Activated naive CD8-positive, alpha-beta T cell treated with anti-CD3 and anti-CD28 coated beads, Interleukin-2, amount 50 U/mL, for 24 hours (primary cell): ENCODE measurements around the gene PCTP.

Source experiments
- ATAC-seq: fragments of 150-1000 bp; cut with Tn5 transposase; one replicate; pipeline ENCODE4 v1.10.0; 2021
- DNase-seq: peaks from one replicate; pipeline ENCODE4 v3.0.0; 2021
- H3K27ac Mint-ChIP-seq: one replicate; pipeline ENCODE4 v1.8.0; 2021; ENCODE audit warnings: mild to moderate bottlenecking, mixed read lengths
- H3K27me3 Mint-ChIP-seq: one replicate; pipeline ENCODE4 v1.8.0; 2021; ENCODE audit warnings: mixed read lengths
- H3K36me3 Mint-ChIP-seq: one replicate; pipeline ENCODE4 v1.8.0; 2021; ENCODE audit warnings: low read depth, mixed read lengths
- H3K4me1 Mint-ChIP-seq: one replicate; pipeline ENCODE4 v1.8.0; 2021; ENCODE audit warnings: mixed read lengths
- H3K4me3 Mint-ChIP-seq: one replicate; pipeline ENCODE4 v1.8.0; 2021; ENCODE audit warnings: mild to moderate bottlenecking, moderate library complexity, mixed read lengths
- H3K9me3 Mint-ChIP-seq: one replicate; pipeline ENCODE4 v1.8.0; 2021; ENCODE audit warnings: mixed read lengths

The PCTP gene

DNA sequence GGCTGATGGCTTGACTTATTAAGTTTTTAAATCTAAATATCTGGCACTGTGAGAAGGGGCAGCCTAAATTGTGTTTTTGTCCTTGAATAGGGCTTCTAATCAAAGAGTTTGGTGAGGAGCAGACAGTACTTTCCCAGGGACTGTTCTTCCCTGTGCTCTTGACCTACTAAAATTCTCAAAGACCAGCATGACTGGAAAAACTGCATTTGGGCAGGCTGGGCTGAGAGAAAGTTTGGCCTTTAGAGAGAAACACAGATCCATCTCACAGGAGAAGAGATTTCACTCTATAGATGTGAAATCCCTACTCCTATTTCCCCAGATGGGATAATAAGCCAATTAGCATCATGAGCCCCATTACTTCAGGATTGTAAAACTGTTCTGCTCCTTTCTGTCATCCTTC is 7.3 kb downstream of the PCTP start:
- Mint-ChIP-seq H3K9me3 (no peaks in the 10 kb centered on the region), H3K4me1 (no peaks in the 10 kb centered on the region), H3K36me3 (no peaks in the 10 kb centered on the region), H3K4me3 (no peak overlapping the region), H3K27ac (no peak overlapping the region), H3K27me3 (no peaks in the 10 kb centered on the region)
- DNase-seq (no peak), ATAC-seq (no peak)

GRCh38 chr17:55760643-55761355 is 9.9 kb downstream of the PCTP start:
- ATAC-seq, result no peak
- DNase-seq, result no peak
- H3K36me3 Mint-ChIP-seq, result no peaks in the 10 kb centered on the region
- H3K4me3 Mint-ChIP-seq, result no peak overlapping the region
- H3K4me1 Mint-ChIP-seq, result peaks cover 2% of the 10 kb centered on the region
- no peaks in the 10 kb centered on the region for H3K9me3 Mint-ChIP-seq
- no peaks in the 10 kb centered on the region for H3K27me3 Mint-ChIP-seq
- no peak overlapping the region for H3K27ac Mint-ChIP-seq

GRCh38 chr17:55762086-55762858 is 11.4 kb downstream of the PCTP start:
- DNase-seq (no peak), ATAC-seq (no peak)
- Mint-ChIP-seq H3K4me1 (peaks cover 2% of the 10 kb centered on the region), H3K9me3 (no peaks in the 10 kb centered on the region), H3K36me3 (no peaks in the 10 kb centered on the region), H3K27me3 (no peaks in the 10 kb centered on the region), H3K4me3 (no peak overlapping the region), H3K27ac (no peak overlapping the region)

- Mint-ChIP-seq H3K36me3 (no peaks in the 10 kb centered on the region), H3K9me3 (no peaks in the 10 kb centered on the region), H3K4me3 (no peak overlapping the region), H3K4me1 (peaks cover 2% of the 10 kb centered on the region), H3K27ac (no peak overlapping the region), H3K27me3 (no peaks in the 10 kb centered on the region)
- DNase-seq (no peak), ATAC-seq (no peak)
These were observed 13.0 kb downstream of the PCTP start for GRCh38 chr17:55763856-55764255.

- no peaks in the 10 kb centered on the region for H3K36me3 Mint-ChIP-seq
- H3K4me3 Mint-ChIP-seq, result no peak overlapping the region
- no peak for DNase-seq
- no peak overlapping the region for H3K27ac Mint-ChIP-seq
- peaks cover 2% of the 10 kb centered on the region for H3K4me1 Mint-ChIP-seq
- no peaks in the 10 kb centered on the region for H3K27me3 Mint-ChIP-seq
- no peak for ATAC-seq
- H3K9me3 Mint-ChIP-seq, result no peaks in the 10 kb centered on the region
These were observed 13.8 kb downstream of the PCTP start for GRCh38 chr17:55764610-55765009.

- ATAC-seq, result no peak
- no peak overlapping the region for H3K4me3 Mint-ChIP-seq
- DNase-seq, result no peak
- no peaks in the 10 kb centered on the region for H3K9me3 Mint-ChIP-seq
- H3K27me3 Mint-ChIP-seq, result no peaks in the 10 kb centered on the region
- H3K4me1 Mint-ChIP-seq, result peaks cover 2% of the 10 kb centered on the region
- H3K36me3 Mint-ChIP-seq, result no peaks in the 10 kb centered on the region
- no peak overlapping the region for H3K27ac Mint-ChIP-seq
These were observed 14.6 kb downstream of the PCTP start for GRCh38 chr17:55765472-55765871.

DNA sequence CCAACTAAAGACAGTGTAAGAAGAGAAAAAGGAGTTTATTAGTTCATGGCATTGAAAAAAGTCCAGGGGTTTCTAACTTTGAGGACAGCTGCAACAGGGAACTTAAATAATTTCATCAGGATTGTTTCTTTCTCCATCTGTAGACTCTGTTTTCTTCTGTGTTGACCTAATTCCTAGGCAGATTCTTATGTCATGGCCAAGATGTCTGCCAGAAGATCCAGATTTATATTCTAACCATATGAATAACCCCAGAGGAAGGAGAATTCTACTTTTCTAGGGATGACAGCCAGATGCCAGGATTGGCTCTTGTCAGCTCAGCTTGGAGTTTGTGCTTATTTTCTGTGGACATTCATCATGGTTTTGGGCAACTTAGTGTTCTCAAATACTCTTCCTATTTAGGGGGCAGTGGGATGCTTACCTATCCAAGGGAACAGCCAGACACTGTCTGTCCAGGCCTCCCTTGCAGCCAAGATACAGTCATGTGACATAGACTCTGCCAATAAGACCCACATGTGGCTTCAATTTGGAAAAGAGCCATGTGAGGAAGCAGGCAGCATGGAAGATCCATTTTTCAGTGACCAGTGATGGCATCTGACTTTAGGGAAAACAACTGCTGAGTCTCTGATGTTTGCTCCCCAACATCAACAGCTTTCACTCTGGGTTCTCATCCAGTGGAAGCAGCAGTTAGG is 18.2 kb downstream of the PCTP start:
- Mint-ChIP-seq H3K36me3 (peaks cover 11% of the 10 kb centered on the region), H3K27ac (no peak overlapping the region), H3K9me3 (no peaks in the 10 kb centered on the region), H3K27me3 (no peaks in the 10 kb centered on the region), H3K4me1 (no peaks in the 10 kb centered on the region), H3K4me3 (no peak overlapping the region)
- ATAC-seq (no peak), DNase-seq (no peak)

GRCh38 chr17:55769625-55770000 is 18.8 kb downstream of the PCTP start:
- no peak for ATAC-seq
- no peak overlapping the region for H3K27ac Mint-ChIP-seq
- no peaks in the 10 kb centered on the region for H3K4me1 Mint-ChIP-seq
- H3K9me3 Mint-ChIP-seq, result no peaks in the 10 kb centered on the region
- H3K4me3 Mint-ChIP-seq, result no peak overlapping the region
- no peak for DNase-seq
- H3K36me3 Mint-ChIP-seq, result peaks cover 11% of the 10 kb centered on the region
- H3K27me3 Mint-ChIP-seq, result no peaks in the 10 kb centered on the region

GRCh38 chr17:55770196-55770870 is 19.5 kb downstream of the PCTP start:
- Mint-ChIP-seq H3K4me3 (no peak overlapping the region), H3K27me3 (no peaks in the 10 kb centered on the region), H3K27ac (no peak overlapping the region), H3K4me1 (no peaks in the 10 kb centered on the region), H3K9me3 (no peaks in the 10 kb centered on the region), H3K36me3 (peaks cover 11% of the 10 kb centered on the region)
- no peak for ATAC-seq
- no peak for DNase-seq

DNA sequence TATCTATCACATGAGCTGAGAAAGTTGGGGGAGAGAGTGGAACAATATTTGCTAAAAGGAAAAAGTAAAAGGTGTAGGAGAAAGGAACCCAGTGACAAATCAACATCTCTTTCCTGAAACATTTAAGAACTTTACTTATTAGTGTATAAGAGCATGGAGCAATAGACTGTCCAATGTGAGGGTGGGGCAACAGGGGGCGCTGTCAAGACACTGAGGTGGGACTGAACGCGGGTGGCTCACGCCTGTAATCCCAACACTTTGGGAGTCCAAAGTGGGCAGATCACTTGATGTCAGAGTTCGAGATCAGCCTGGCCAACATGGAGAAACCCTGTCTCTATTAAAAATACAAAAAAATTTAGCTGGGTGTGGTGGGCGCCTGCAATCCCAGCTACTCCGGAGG is 21.2 kb downstream of the PCTP start:
- Mint-ChIP-seq H3K4me3 (no peak overlapping the region), H3K36me3 (peaks cover 19% of the 10 kb centered on the region), H3K27me3 (no peaks in the 10 kb centered on the region), H3K9me3 (no peaks in the 10 kb centered on the region), H3K4me1 (no peaks in the 10 kb centered on the region), H3K27ac (no peak overlapping the region)
- DNase-seq (no peak), ATAC-seq (no peak)

DNA sequence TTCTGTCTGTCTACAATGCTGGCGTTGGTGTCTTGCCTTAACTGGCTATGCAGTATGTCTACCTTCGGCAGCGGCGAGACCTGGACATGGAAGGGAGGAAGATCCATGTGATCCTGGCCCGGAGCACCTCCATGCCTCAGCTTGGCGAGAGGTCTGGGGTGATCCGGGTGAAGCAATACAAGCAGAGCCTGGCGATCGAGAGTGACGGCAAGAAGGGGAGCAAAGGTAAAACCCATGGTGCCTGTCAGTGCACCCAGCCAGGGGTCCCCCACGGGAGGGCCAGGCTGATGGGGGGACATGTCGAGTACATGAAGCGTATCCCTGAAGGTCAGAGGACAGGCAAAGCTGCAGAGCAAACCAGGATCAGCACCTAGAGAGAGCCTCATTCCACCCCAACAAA is 22.8 kb downstream of the PCTP start:
- Mint-ChIP-seq H3K27ac (no peak overlapping the region), H3K4me3 (no peak overlapping the region), H3K27me3 (no peaks in the 10 kb centered on the region), H3K36me3 (peaks cover 19% of the 10 kb centered on the region), H3K9me3 (no peaks in the 10 kb centered on the region), H3K4me1 (no peaks in the 10 kb centered on the region)
- no peak for ATAC-seq
- DNase-seq, result no peak

DNA sequence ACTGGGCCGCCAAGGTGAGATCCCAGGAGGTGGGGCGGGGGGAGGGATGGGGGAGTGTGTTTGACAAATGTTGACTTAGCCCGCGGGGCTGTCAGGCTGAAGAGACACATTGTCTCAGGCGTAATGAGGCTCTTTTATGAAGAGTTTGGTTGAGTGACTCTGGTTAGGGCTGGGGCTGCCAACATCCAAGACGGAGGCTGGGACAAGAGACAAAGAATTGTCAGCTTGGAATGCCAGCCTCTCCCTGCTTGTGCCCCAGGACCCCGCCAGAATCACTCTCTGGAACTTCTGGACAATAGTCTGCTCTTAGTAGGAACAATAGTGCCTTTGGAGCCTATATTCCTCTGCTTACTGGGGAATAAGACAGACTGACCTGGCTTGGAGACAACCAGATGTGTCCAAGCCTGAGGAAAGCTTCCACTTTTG is 24.0 kb downstream of the PCTP start:
- Mint-ChIP-seq H3K27ac (no peak overlapping the region), H3K27me3 (no peaks in the 10 kb centered on the region), H3K4me3 (no peak overlapping the region), H3K36me3 (peaks cover 19% of the 10 kb centered on the region), H3K9me3 (no peaks in the 10 kb centered on the region), H3K4me1 (no peaks in the 10 kb centered on the region)
- DNase-seq (no peak), ATAC-seq (no peak)

DNA sequence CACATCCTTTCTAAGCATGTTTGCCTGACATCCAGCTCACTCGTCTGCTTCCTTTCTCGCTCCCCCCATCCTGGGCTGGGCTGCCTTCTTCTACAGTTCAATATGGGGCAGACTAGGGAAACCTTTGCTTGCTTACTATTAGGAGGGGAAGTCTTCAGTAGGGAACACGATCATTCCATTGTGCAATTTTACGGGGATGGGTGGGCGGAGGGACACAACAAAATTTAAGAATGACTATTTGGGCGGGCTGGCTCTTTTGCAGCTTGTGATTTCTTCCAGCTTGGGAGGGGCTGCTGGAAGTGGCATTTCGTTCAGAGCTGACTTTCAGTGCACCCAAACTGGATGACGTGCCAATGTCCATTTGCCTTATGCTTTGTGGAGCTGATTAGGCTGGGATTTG is 25.4 kb downstream of the PCTP start:
- ATAC-seq, result no peak
- no peaks in the 10 kb centered on the region for H3K9me3 Mint-ChIP-seq
- no peak for DNase-seq
- H3K4me3 Mint-ChIP-seq, result no peak overlapping the region
- H3K4me1 Mint-ChIP-seq, result no peaks in the 10 kb centered on the region
- H3K27ac Mint-ChIP-seq, result no peak overlapping the region
- H3K36me3 Mint-ChIP-seq, result peaks cover 19% of the 10 kb centered on the region
- no peaks in the 10 kb centered on the region for H3K27me3 Mint-ChIP-seq

- Mint-ChIP-seq H3K36me3 (peaks cover 13% of the 10 kb centered on the region), H3K4me1 (no peaks in the 10 kb centered on the region), H3K4me3 (no peak overlapping the region), H3K27me3 (no peaks in the 10 kb centered on the region), H3K9me3 (no peaks in the 10 kb centered on the region), H3K27ac (no peak overlapping the region)
- ATAC-seq, result no peak
- no peak for DNase-seq
These were observed 26.7 kb downstream of the PCTP start for GRCh38 chr17:55777471-55777971.
